ENCODE results near the gene KRTAP12-2.

KRTAP12-2 gene

GRCh38 chr21:44625756-44626155 is 41.0 kb downstream of the KRTAP12-2 start:
- DNase-seq: no peak

GRCh38 chr21:44623575-44623974 is 43.2 kb downstream of the KRTAP12-2 start:
- no peak for DNase-seq

GRCh38 chr21:44619886-44620285 is 46.8 kb downstream of the KRTAP12-2 start:
- DNase-seq: no peak

- DNase-seq: peak; percentile 48
These were observed 47.8 kb downstream of the KRTAP12-2 start for GRCh38 chr21:44618909-44619308.

GRCh38 chr21:44618504-44618903 is 48.2 kb downstream of the KRTAP12-2 start:
- no peak for DNase-seq

GRCh38 chr21:44617071-44617501 is 49.6 kb downstream of the KRTAP12-2 start:
- DNase-seq: no peak

- no peak for DNase-seq
These were observed 50.2 kb downstream of the KRTAP12-2 start for GRCh38 chr21:44616591-44616926.

All from activated T-cell treated with anti-CD3 and anti-CD28 coated beads, Interleukin-2, amount 50 U/mL, for 1 hour (primary cell).